HG03103 (cell line): ENCODE data around the gene DFFB.
"Not testable (repeated sequence)": the region's sequence is repeated elsewhere in the genome, so short reads cannot be mapped to it uniquely, and the experiment has no call there.

Experiments used
- ATAC-seq: cut with Tn5 transposase; IDR thresholded peaks from one replicate; pipeline ENCODE4 v1.9.1; 2021; ENCODE audit warnings: low read depth; ENCODE audit not compliant: unreplicated experiment

Gene DFFB, protein sequence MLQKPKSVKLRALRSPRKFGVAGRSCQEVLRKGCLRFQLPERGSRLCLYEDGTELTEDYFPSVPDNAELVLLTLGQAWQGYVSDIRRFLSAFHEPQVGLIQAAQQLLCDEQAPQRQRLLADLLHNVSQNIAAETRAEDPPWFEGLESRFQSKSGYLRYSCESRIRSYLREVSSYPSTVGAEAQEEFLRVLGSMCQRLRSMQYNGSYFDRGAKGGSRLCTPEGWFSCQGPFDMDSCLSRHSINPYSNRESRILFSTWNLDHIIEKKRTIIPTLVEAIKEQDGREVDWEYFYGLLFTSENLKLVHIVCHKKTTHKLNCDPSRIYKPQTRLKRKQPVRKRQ

DNA sequence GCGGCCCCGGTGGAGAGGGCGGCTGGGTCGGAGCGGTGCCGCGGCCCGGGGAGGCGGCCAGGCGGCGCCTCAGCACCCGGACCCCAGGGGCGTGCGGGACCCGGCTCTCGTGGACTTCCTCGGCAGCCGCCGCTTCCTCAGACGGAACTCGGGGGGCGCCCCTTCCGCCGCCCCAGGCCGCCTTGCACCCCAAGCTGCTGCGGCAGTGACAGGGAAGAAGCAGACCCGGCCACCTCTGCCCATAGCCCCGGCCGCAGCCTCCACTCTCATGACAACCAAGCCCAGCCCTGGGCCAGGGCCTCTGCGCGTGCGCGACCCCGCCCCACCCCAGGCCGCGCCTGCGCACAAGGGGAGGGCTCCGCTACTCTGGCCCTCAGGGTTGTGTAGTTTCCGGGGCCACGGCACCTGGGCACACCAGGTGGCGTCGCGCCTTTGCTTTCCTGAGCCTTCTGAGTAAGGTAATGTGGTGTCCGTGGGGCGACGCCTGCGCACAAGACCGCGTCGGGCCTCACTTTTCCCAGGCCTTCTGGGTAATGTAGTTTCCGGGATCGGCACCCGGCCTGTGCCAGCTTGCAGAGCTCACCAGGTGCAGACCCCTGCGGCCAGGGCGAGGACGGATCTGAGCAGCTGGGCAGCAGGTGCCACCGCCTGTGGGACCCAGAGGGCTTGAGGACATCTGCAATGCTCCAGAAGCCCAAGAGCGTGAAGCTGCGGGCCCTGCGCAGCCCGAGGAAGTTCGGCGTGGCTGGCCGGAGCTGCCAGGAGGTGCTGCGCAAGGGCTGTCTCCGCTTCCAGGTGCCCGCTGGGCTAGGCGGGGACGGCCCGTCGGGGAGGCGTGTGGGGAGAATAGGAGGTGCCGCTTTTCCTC is at the start of gene DFFB, which contains the start of gene CEP104:
DFFB (plus strand) TSS at position 554 of the 868 bp plus-strand sequence; CDS start at position 682, 128 bp downstream.
CEP104 (minus strand) TSS at position 289 of the 868 bp plus-strand sequence. CDS start 4,804 bp downstream, outside the sequence.
- peak; percentile 97 for ATAC-seq

DNA sequence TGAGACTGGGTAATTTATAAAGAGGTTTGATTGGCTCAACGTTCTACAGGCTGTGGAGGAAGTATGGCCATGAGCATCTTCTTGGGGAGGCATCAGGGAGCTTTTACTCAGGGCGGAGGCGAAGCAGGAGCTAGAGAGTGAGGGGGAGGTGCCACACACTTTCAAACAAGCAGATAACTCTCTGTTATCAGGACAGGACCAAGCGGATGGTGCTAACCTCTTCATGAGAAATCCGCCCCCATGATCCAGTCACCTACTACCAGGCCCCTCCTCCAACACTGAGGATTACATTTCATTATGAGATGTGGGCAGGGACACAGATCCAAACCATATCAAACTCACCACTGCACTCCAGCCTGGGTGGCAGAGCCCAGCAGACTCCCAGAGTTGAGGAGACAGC is 49.5 kb upstream of the DFFB start:
- no peak for ATAC-seq

DNA sequence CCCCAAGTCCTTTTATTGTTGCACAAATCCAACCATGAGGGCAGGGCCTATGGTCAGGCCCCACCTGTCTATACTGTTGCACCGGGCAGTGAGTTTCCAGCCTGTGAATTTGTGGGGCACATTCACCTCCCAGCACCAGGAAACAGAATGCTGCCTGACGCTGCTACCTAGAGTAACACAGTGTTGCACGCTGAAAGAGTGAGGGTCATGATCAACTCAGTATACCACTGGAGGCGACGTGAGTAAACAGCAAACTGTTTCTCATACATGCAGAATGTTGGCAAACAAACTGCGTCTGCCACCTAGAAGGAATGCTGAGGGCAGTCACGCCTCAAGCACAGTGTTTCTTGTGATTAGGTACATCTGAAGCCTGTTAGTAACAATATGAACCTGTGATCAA is 47.6 kb upstream of the DFFB start:
- no peak for ATAC-seq

DNA sequence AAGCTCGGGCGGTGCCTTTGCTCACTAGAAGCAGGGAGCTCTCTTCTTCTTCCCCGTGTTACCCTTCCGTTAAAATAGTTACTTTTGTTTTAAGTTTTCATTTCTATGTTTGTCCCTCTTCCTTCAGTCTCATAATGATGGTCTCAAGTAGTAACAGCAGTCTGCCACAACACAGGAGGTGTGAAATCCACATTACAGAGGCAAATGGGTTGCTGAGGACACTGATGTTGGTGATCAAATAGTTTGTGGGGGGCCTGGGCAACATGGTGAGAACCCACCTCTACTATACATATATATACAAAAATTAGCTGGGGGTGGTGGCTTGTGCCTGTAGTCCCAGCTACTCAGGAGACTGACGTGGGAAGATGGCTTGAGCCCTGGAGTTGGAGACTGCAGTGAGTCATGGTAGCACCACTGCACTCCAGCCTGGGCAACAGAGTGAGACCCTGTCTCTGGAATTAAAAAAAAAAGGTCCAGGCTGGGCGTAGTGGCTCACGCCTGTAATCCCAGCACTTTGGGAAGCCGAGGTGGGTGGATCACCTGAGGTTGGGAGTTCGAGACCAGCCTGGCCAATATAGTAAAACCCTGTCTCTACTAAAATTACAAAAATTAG is 47.0 kb upstream of the DFFB start:
- not testable (repeated sequence) for ATAC-seq

DNA sequence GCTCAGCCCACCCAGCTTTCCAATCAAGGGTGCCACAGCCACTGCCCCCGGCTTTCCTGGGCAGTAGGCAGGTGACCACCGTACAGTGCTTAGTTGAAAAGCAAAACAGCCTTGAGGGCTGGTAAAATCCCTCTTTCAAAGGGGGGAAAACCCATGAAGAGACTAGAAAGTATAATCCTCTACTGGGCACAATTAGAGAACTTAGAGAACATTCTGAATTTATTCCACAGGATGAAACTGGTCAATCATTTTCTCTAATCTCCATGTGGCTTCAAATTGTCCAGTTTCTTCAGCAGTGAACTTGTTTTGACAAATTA is 45.7 kb upstream of the DFFB start:
- ATAC-seq: no peak

DNA sequence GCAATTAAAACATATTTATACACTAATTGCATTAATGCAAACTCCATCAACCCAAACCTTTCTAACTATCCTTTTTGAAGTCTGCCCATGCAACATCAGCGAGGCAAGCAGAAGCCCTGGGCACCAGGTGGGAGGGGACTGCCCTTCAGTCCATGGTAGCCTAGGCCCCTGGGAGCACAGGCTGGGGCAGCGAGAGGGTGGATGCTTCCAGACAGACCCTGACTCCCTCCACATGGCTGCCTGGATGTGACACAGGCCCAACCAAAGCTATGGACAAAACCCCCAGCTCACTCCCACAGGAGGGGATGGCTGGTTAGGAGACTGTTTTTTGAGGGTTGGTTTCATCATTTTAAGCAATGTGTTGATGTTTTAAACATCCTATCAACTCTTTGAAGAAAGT is 43.2 kb upstream of the DFFB start:
- no peak for ATAC-seq

DNA sequence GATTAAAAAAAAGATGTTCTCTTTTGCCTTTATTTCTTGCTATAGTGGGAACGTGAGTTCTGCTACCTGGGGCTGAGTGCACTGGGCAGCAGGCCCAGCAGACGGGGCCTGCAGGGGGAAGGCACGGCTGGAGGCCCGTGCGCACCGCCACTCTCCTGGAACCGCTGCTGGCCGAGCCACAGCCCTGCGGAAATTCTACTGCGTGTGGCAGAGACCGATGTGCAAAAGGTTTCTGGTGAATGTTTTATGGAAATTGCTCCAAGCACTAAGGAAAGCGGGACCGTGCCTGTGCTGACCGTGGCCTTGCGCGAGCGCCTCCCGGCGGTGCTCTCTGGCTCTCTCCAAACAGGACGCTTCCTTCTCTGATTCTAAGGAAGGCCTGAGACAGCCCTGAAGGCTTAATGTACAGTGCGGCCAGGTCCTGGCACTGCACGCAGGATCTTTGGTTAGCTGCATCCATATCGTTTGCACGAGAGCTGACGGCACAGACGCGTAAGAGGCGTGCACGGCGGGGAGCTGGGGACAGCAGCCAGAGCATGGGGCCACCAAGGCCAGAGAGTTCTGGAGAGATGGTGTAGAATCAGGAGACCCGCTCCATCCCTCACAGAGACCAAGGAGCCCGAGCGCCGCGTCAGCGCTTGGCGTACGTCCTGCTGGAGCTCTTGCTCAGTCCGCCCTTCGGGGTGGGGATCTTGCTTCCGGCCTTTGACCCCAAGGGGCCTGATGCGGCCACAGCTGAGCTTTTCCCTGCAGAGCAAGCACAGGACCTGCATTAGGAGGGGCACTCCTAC is 42.3 kb upstream of the DFFB start:
- no peak for ATAC-seq

DNA sequence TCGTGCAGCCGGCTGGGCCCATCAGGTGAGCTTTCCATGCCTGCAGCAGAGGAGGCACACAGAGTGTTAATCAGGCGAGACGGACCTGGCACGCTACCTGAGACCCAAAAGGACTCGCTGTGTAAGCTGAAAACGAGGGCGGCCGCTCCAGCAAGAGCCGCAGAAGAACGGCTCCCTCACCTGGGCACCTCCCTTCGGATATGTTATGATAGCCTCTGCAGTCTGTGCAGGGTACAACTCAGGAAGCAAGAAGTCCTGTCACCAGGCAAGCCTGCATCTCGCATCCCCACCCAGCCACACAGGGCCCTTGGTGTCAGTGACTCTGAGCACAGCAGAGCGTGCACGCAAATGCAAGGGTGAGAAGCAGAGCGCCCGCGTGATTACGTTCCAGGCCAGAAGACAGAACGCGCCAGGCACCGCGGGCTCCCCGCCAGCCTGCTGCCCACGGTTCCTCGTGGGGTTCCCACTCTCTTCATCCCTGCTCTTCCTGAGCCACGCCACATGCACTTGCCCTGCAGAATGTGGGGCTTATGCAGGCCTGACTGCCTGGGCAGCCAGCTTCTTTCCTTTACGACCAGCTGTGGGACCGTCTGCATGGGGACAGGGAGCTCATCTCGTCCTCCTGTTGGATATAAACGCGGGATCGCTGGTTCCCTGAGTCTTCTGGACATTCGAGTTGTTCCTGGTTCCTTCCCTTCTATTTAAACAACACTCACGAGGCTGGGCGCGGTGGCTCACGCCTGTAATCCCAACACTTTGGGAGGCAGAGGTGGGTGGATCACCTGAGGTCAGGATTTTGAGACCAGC is 40.7 kb upstream of the DFFB start:
- ATAC-seq: no peak

DNA sequence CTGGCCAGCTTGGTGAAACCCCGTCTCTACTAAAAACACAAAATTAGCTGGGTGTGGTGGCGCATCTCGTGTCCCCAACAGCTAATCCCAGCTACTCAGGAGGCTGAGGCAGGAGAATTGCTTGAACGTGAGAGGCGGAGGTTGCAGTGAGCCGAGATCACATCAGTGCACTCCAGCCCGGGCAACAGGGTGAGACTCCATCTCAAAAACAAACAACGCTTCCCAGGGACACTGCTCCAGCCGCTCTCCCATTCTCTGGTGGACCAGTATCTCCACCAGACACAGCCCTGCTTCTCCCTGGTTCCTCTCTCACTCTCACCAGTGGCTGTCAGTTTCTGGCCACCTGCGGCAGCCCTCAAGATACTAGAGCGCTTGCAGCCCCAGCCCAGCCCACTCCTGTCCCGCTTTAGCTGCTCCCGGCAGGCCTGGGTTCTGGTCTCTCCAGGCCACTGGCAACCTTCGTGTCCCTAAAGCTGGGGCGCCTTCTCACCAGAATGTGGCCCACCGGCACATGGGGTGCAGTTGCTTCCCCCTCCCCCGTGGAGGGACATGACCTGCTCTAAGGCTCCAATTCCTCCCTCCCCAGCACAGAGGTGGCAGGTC is 40.0 kb upstream of the DFFB start:
- ATAC-seq: no peak

DNA sequence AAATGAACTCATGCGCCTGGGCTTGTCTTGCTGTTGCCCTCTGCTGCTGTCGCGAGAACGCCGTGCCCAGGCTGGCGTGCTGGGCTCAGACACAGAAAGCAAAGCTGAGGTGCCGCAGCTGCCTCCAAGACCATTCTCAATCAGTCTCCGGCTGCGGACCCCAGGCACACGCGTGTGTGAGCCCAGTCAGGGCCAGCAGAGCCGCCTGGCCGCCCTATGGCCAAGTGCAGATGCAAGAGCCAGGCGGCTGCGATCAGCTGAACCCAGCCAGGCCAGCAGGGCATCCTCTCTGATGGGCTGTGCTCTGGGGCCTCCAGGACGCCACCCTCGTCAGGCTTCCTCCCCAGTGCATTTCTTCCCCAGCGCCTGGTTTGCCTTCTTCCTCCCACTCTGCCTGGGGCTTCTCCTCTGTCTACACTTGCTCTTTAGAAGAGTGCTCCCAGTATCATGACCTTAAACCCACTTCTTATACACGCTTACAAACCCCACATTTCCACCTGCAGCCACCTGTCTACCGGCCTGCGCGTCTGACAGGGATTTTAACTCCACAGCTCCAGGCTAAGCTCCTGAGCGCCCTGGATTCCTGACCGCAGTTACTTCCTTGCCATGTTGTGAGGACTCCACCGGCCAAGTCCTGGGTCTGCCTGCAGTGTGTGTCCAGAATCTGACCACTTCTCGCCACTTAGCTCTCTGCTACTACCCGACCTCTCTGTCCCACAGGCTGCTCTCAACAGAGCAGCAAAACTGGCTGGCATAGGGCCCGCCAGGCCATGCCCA is 39.3 kb upstream of the DFFB start:
- no peak for ATAC-seq

DNA sequence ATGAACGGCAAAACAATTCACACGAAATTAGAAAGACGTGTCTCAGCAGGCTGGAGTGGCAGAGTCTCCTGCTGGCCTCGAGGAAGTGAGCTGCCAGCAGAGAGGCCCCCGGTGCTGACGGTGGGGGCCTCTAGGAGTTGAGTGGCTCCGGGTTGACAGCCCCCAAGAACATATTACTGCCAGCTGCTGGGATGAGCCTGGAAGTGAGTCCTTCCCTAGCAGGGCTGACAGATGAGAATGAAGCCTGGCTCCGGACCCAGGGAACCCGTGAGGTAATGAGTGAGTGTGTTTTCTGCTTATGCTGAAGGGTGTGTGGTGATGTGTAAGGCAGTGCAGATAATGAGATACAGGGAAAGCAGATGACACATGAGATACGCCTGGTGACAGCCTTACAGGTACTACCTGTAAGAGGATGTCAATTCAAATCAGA is 37.5 kb upstream of the DFFB start:
- no peak for ATAC-seq

DNA sequence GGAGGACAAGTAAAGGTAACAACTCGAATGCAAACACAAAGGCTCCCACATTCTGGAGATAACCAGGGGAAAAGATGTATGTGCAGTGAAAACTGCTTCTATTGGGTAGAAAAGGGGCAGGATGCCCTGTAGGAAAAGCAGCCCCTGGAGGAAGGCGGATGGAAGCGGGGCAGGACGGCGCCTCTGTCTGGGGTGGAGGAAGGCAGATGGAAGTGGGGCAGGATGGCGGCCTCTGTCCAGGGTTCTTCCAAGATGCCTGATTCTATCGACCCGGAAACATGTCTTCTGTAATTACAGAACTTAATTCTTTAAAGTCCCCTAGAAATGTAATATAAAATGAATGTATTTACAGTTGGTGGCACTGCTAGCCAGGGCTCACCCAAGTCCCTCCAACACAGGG is 37.0 kb upstream of the DFFB start:
- no peak for ATAC-seq

DNA sequence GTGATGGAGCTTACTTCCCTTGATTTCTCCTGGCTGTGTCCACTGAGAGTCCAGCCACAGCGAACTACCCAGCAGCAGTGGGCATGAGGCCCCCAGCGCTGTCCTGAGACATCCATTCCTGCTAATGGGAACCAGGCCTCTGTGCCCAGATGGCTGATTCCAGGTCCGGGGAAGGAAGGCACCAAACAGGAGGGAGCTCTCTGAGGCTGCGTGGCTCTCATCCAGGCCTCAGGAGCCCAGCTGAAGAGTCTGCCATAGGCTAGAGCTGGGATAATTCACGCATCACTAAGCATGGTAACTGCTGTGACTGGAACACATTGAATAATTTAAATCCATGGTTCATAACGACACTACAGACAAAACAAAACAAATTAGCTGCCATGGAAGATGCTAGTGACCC is 36.3 kb upstream of the DFFB start:
- ATAC-seq: no peak

DNA sequence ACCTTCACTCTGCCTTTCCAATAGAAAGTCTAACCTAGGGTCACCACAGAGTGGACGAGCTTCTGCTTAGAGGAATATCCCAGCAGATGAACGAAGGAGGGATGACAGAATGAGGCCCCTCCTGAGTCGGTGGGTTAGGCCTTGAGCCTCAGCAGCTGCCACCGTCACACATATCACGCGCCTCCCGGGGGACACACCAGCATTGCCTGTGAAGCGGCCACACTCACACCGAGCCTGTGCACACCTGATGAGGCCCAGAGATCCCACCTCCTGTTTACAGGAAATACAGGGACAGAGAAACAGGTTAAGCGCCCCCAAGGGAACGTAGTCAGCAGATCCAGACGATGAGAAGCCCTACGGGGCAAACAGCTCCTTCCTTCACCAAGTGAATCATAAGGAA is 35.8 kb upstream of the DFFB start:
- ATAC-seq: no peak

DNA sequence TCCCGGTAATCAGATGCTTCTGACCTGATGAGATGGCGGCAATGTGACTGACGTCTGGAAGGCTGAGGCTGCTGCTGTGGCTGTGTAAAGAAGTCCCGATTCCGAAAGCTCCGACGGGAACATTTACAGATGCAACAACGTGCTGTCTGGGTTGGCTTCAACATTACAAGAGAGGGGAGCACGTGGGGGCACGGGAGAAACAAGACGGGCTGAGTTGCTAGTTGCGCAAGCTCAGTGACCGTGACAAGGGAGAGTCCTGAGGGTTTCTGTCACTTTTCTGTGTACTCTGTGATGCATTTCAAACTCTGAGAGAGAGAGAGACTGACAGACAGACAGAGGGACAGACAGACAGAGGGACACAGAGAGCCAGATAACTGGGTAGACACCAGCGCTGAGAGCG is 35.4 kb upstream of the DFFB start:
- ATAC-seq: no peak

DNA sequence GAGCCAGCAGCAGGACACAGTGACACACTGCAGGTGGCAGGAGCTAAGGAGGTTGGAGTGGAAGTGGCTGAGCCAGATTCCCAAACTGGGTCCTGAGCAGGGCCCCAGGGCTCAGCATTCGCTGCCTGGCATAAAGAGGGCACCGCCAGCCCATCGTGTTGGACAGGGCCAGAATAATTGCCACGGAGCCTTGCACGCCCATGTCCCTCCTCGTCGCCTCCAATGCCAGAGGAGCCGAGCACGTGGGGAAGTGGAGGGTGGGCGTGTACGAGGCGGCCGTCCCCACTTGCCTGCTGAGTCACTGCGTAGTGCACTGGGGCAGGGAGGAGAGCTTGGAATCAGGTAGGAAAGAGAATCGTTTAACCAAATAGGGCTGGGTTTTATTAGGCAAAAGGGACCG is 34.9 kb upstream of the DFFB start:
- no peak for ATAC-seq

DNA sequence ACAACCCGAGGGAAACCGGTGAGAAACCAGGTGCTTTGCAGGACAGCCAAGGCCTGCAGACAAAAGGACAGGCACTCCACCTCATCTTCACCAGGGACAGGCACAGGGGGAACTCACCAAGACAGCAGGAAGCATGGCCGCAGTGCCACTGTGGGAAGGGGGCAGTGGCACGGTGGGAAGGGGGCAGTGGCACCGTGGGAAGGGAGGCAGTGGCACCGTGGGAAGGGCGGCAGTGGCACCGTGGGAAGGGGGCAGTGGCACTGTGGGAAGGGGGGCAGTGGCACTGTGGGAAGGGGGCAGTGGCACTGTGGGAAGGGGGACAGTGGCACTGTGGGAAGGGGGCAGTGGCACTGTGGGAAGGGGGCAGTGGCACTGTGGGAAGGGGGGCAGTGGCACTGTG is 32.6 kb upstream of the DFFB start:
- no peak for ATAC-seq

DNA sequence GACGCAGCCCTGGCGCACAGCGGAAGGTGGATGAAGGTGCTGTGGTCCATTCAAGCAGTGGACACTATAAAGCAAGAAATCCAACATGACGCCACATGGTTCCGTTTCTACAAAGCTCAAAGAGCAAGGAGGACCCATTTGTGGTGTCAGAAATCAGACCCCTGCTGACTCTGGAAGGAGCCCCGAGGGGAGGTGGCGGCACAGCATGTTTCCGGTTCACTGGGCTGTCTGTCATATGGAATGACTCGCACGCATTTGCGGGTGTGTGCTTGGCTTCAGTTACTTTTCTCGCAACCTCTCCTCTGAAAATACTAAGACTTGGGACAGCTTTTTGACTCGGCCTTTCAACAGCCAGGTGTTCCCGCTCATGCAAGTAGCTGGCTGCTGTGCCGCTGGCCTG is 31.9 kb upstream of the DFFB start:
- ATAC-seq: no peak

DNA sequence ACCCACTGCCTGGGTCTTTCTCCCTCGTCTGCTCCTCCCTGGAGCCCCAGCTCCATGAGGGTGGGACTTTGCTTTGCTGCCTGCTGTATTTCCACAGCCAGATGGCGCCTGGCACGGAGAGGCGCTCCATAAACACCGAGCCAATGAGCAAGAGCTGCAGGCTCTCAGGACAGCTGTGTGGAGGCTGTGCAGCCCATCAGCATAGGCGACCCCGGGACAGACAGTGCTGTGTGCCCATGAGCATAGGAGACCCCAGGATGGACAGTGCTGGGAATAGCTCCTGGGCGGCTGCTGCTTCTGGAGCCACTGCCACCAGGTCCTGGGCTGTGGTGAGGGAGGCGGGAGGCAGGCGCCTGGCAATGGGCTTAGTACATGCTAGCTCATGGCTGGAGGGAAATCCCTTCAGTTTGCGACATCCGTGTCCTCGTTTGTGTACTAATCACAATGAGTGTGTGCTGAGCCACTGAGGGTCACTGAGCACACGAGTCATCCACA is 29.4 kb upstream of the DFFB start:
- ATAC-seq: no peak
